ENCODE measurements around the gene GNAO1.

Gene GNAO1

DNA sequence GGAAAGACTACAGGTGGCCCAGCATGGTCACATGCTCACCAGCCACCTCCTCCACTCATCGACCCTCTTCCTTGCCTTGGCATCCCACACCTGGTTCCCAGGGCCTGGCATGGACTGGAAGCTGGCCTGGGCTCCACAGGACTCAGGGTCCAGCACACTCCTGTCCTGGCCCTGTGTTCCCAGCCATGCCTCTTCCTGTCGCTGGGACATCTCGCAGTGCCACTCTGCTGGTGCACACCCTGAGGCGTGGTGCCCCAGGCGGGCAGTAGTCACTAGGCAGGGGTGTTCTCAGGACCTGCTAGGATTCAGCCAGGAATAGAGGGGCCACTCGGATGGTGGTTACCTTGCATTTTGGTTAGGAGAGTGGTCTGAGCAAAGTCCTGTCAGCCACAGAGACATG, 134.7 kb downstream of the GNAO1 start:
- H3K4me1 Mint-ChIP-seq (ENCODE audit: low read depth) = no peaks in the 10 kb centered on the region
- H3K27me3 Mint-ChIP-seq = no peaks in the 10 kb centered on the region
- no peaks in the 10 kb centered on the region for H3K9me3 Mint-ChIP-seq (ENCODE audit: low read depth)
- H3K36me3 Mint-ChIP-seq = no peaks in the 10 kb centered on the region
- H3K4me3 Mint-ChIP-seq = no peak overlapping the region
- no peak overlapping the region for H3K27ac Mint-ChIP-seq

- no peak overlapping the region for H3K27ac Mint-ChIP-seq
- H3K4me3 Mint-ChIP-seq = no peak overlapping the region
- no peaks in the 10 kb centered on the region for H3K36me3 Mint-ChIP-seq
- H3K4me1 Mint-ChIP-seq (ENCODE audit: low read depth) = no peaks in the 10 kb centered on the region
- no peaks in the 10 kb centered on the region for H3K9me3 Mint-ChIP-seq (ENCODE audit: low read depth)
- H3K27me3 Mint-ChIP-seq = no peaks in the 10 kb centered on the region
These were observed 136.0 kb downstream of the GNAO1 start for GRCh38 chr16:56327071-56327928.

- H3K4me3 Mint-ChIP-seq = no peak overlapping the region
- H3K36me3 Mint-ChIP-seq = no peaks in the 10 kb centered on the region
- H3K27ac Mint-ChIP-seq = no peak overlapping the region
- no peaks in the 10 kb centered on the region for H3K27me3 Mint-ChIP-seq
- H3K9me3 Mint-ChIP-seq (ENCODE audit: low read depth) = no peaks in the 10 kb centered on the region
- H3K4me1 Mint-ChIP-seq (ENCODE audit: low read depth) = no peaks in the 10 kb centered on the region
These were observed 136.6 kb downstream of the GNAO1 start for GRCh38 chr16:56327929-56328258.

DNA sequence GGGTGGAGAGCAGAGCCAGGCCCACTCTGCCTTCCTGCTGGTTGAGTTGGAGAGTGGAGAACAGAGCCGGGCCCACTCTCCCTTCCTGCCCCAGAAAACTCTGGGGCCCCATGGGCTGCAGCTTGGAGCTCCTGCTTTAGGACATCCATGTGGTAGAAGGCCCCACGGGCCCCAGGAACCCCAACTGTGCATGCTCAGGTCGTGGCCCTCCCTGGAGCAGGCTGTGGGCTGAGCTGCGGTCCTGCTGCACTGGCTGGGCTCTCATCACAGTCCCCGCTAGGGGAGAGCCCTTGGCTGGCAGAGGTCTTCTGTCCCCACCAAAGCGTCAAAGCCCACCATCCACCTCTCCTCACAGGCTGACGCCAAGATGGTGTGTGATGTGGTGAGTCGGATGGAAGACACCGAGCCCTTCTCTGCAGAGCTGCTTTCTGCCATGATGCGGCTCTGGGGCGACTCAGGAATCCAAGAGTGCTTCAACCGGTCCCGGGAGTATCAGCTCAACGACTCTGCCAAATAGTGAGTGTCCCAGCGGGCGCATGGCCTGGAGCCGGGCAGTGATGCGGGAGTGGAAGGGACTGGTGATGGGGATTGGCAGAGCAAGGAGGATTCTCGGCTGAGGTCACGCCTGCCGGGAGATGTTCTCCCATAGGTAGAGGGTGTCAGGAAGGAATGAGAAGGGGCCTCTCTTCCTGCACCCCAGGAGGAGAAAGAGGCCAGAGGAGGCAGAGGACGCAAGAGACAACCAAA, 137.2 kb downstream of the GNAO1 start:
- no peaks in the 10 kb centered on the region for H3K4me1 Mint-ChIP-seq (ENCODE audit: low read depth)
- no peaks in the 10 kb centered on the region for H3K36me3 Mint-ChIP-seq
- H3K4me3 Mint-ChIP-seq = no peak overlapping the region
- H3K27me3 Mint-ChIP-seq = no peaks in the 10 kb centered on the region
- H3K9me3 Mint-ChIP-seq (ENCODE audit: low read depth) = no peaks in the 10 kb centered on the region
- H3K27ac Mint-ChIP-seq = no peak overlapping the region

- Mint-ChIP-seq H3K9me3 (ENCODE audit: low read depth) (no peaks in the 10 kb centered on the region), H3K4me1 (ENCODE audit: low read depth) (no peaks in the 10 kb centered on the region), H3K27ac (no peak overlapping the region), H3K36me3 (no peaks in the 10 kb centered on the region), H3K4me3 (no peak overlapping the region), H3K27me3 (no peaks in the 10 kb centered on the region)
These were observed 138.6 kb downstream of the GNAO1 start for GRCh38 chr16:56329887-56330286.

- H3K4me3 Mint-ChIP-seq = no peak overlapping the region
- no peaks in the 10 kb centered on the region for H3K27me3 Mint-ChIP-seq
- no peaks in the 10 kb centered on the region for H3K36me3 Mint-ChIP-seq
- no peak overlapping the region for H3K27ac Mint-ChIP-seq
- no peaks in the 10 kb centered on the region for H3K9me3 Mint-ChIP-seq (ENCODE audit: low read depth)
- H3K4me1 Mint-ChIP-seq (ENCODE audit: low read depth) = no peaks in the 10 kb centered on the region
These were observed 139.2 kb downstream of the GNAO1 start for GRCh38 chr16:56330476-56330875.

- H3K27ac Mint-ChIP-seq = no peak overlapping the region
- H3K4me1 Mint-ChIP-seq (ENCODE audit: low read depth) = no peaks in the 10 kb centered on the region
These were observed 140.1 kb downstream of the GNAO1 start for GRCh38 chr16:56331399-56331798.

GRCh38 chr16:56331915-56332314, 140.6 kb downstream of the GNAO1 start:
- Mint-ChIP-seq H3K27ac (no peak overlapping the region), H3K9me3 (ENCODE audit: low read depth) (no peaks in the 10 kb centered on the region), H3K4me3 (no peak overlapping the region), H3K27me3 (no peaks in the 10 kb centered on the region), H3K4me1 (ENCODE audit: low read depth) (no peaks in the 10 kb centered on the region), H3K36me3 (no peaks in the 10 kb centered on the region)

More at GRCh38 chr16:56331399-56331798, 140.1 kb downstream of the GNAO1 start:
- H3K4me3 Mint-ChIP-seq = no peak overlapping the region
- no peaks in the 10 kb centered on the region for H3K36me3 Mint-ChIP-seq
- no peaks in the 10 kb centered on the region for H3K9me3 Mint-ChIP-seq (ENCODE audit: low read depth)
- no peaks in the 10 kb centered on the region for H3K27me3 Mint-ChIP-seq

DNA sequence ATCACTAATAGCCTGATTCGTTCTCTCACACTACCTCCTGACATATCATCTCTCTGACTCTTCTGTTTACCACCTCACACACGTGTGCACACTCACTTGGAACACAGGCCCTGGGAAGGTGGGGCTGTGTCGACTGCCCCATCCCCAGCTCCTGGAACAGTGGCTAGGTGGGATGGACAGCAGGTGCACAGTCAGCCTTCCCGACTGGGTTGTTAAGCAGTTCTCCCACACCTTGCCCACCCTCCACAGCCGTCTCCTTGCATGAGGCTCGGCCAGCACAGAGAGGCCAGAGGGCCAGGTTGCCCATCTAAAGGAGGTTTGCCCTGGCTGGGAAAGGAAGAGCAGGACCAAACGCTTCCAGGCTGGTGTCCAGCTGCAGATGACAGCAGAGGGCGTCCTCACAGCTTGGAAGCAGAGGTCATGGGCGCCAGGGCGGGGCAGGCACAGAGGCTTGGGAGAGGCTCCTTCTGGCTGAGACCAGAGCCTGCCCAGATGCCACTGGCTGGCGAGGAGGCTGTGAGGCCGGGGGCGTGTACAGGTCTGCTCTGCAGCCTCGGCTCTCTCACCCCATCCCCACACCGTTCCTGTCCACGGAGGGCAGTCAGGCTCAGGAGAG, 141.3 kb downstream of the GNAO1 start:
- H3K4me1 Mint-ChIP-seq (ENCODE audit: low read depth) = no peaks in the 10 kb centered on the region
- H3K27ac Mint-ChIP-seq = no peak overlapping the region
- no peaks in the 10 kb centered on the region for H3K27me3 Mint-ChIP-seq
- H3K36me3 Mint-ChIP-seq = no peaks in the 10 kb centered on the region
- no peak overlapping the region for H3K4me3 Mint-ChIP-seq
- no peaks in the 10 kb centered on the region for H3K9me3 Mint-ChIP-seq (ENCODE audit: low read depth)

GRCh38 chr16:56334761-56335160, 143.5 kb downstream of the GNAO1 start:
- H3K4me1 Mint-ChIP-seq (ENCODE audit: low read depth) = no peaks in the 10 kb centered on the region
- no peak overlapping the region for H3K4me3 Mint-ChIP-seq
- no peaks in the 10 kb centered on the region for H3K36me3 Mint-ChIP-seq
- no peaks in the 10 kb centered on the region for H3K9me3 Mint-ChIP-seq (ENCODE audit: low read depth)
- H3K27me3 Mint-ChIP-seq = no peaks in the 10 kb centered on the region
- no peak overlapping the region for H3K27ac Mint-ChIP-seq

DNA sequence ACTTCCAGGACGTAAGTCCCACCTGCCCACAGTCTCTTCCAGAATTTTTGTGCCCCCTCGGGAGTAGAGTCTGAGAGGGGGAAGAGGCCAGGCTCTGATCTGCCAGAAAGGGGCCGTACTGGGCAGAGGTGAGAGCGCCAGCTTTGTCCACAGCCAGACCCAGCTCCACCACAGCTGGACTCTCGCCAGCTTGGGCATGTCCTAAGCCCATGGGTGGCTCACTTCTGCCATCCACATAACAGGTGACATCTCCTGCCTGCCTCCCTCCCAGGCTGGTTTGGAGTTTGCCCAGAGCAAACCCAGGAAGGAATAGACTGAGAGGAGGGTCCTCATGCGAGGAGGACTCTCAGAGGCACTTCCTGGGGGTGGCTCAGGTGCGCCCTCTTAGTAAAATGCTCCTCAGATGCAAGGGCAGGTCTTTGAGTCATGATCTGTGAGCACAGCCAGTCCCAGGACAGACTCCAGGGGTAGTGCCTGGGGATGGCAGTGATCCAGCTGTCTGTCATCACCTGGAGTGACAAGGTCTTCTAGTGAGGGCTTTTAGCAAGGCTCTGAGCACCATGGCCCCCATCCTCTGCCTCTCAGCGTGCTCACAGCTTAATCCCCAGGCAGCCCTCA, 144.9 kb downstream of the GNAO1 start:
- no peaks in the 10 kb centered on the region for H3K27me3 Mint-ChIP-seq
- no peaks in the 10 kb centered on the region for H3K36me3 Mint-ChIP-seq
- H3K4me1 Mint-ChIP-seq (ENCODE audit: low read depth) = no peaks in the 10 kb centered on the region
- no peaks in the 10 kb centered on the region for H3K9me3 Mint-ChIP-seq (ENCODE audit: low read depth)
- H3K27ac Mint-ChIP-seq = no peak overlapping the region
- H3K4me3 Mint-ChIP-seq = no peak overlapping the region

DNA sequence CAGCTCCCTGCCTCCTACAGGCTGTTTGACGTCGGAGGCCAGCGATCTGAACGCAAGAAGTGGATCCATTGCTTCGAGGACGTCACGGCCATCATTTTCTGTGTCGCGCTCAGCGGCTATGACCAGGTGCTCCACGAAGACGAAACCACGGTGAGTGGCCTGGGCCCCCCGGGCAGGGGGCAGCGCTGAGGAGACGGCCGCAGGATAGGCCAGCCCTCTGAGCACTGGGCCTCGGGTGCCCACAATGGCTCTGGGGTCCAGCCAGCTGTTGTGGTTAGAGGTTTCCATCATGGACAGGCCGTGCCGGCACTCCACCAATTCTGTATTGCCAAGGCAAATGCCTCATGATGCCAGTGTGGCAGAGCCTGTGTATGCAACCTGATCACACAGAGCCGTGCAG, 145.4 kb downstream of the GNAO1 start:
- H3K4me1 Mint-ChIP-seq (ENCODE audit: low read depth) = no peaks in the 10 kb centered on the region
- H3K36me3 Mint-ChIP-seq = no peaks in the 10 kb centered on the region
- H3K27me3 Mint-ChIP-seq = no peaks in the 10 kb centered on the region
- H3K27ac Mint-ChIP-seq = no peak overlapping the region
- no peak overlapping the region for H3K4me3 Mint-ChIP-seq
- no peaks in the 10 kb centered on the region for H3K9me3 Mint-ChIP-seq (ENCODE audit: low read depth)

- no peaks in the 10 kb centered on the region for H3K36me3 Mint-ChIP-seq
- H3K9me3 Mint-ChIP-seq (ENCODE audit: low read depth) = no peaks in the 10 kb centered on the region
- H3K27ac Mint-ChIP-seq = no peak overlapping the region
- no peak overlapping the region for H3K4me3 Mint-ChIP-seq
- no peaks in the 10 kb centered on the region for H3K4me1 Mint-ChIP-seq (ENCODE audit: low read depth)
- no peaks in the 10 kb centered on the region for H3K27me3 Mint-ChIP-seq
These were observed 146.0 kb downstream of the GNAO1 start for GRCh38 chr16:56337131-56337857.

DNA sequence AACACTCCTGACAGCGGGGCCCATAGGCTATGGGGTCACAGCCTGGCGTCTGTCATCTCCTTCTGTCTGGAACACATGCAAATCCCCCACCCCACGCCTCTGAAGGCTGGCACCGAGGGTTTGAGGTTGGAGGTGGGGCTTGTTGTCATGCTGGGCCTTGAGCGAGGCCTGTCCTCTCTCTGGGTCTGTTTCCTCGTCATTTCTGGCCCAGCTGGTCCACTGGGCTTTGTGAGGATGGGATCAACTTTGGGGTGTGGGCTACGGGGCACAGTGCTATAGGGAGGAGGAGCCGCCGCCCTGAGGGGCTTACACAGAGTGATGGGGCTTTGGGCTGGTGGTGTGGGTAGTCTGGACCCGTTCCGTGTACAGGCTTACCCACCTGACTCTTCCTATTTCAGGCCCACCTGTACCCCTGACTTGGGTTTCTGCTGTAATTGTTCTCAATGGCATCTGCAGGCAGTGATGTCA, 146.6 kb downstream of the GNAO1 start:
- Mint-ChIP-seq H3K4me3 (no peak overlapping the region), H3K4me1 (ENCODE audit: low read depth) (no peaks in the 10 kb centered on the region), H3K27ac (no peak overlapping the region), H3K27me3 (no peaks in the 10 kb centered on the region), H3K36me3 (no peaks in the 10 kb centered on the region), H3K9me3 (ENCODE audit: low read depth) (no peaks in the 10 kb centered on the region)
